SH-SY5Y (cell line): Measurements from ENCODE around the gene PTCD1.

Experiments used
- GATA2 ChIP-seq: IDR thresholded peaks from 2 replicates; pipeline ENCODE4 v1.6.1; 2011; ENCODE audit warnings: mild to moderate bottlenecking, low read depth, low read length
- GATA3 ChIP-seq: IDR thresholded peaks from 2 replicates; pipeline ENCODE4 v1.6.1; 2011; ENCODE audit warnings: low read depth, mild to moderate bottlenecking, low read length, moderate library complexity

GRCh38 chr7:99383791-99384370 lies 54.7 kb downstream of the PTCD1 start:
- TF ChIP-seq GATA3 (no peak), GATA2 (no peak)
